Endodermal cell (in vitro differentiated cells): ENCODE data around the gene QRICH1. TPM values are rescaled to one million over a fixed set of nuclear protein-coding genes. Genes with fewer than 3 reads are reported as not detected.

Experiments
- DNase-seq: peaks from one replicate; pipeline ENCODE4 v3.0.0-alpha.2; 2017
- H3K27ac ChIP-seq: 2 replicates; pipeline ENCODE4 v1.5.1; 2013; ENCODE audit warnings: mild to moderate bottlenecking, low read depth, low read length, moderate library complexity
- H3K27me3 ChIP-seq: 2 replicates; pipeline ENCODE4 v1.6.1; 2013; ENCODE audit warnings: mild to moderate bottlenecking, low read length, moderate library complexity; ENCODE audit not compliant: insufficient read depth, control insufficient read depth, poor library complexity, severe bottlenecking
- H3K36me3 ChIP-seq: 2 replicates; pipeline ENCODE4 v1.7.0; 2013; ENCODE audit warnings: mild to moderate bottlenecking, low read length, moderate library complexity; ENCODE audit not compliant: control insufficient read depth, insufficient read depth
- H3K4me1 ChIP-seq: one replicate; pipeline ENCODE4 v1.7.0; 2013; ENCODE audit warnings: low read length; ENCODE audit not compliant: control insufficient read depth, insufficient read depth
- H3K4me3 ChIP-seq: 2 replicates; pipeline ENCODE4 v1.5.1; 2013; ENCODE audit warnings: mild to moderate bottlenecking, low read length, moderate library complexity
- H3K9ac ChIP-seq: 2 replicates; pipeline ENCODE4 v1.6.1; 2013; ENCODE audit warnings: mild to moderate bottlenecking, low read length, moderate library complexity; ENCODE audit not compliant: poor library complexity, severe bottlenecking; ENCODE audit errors: extremely low read depth
- H3K9me3 ChIP-seq: 2 replicates; pipeline ENCODE4 v1.6.1; 2013; ENCODE audit warnings: mild to moderate bottlenecking, low read length, moderate library complexity; ENCODE audit not compliant: control insufficient read depth
- H3K27ac Mint-ChIP-seq: 2 replicates; pipeline ENCODE4 v1.8.0; 2020; ENCODE audit warnings: mixed read lengths
- H3K27me3 Mint-ChIP-seq: 2 replicates; pipeline ENCODE4 v1.8.0; 2021; ENCODE audit warnings: mild to moderate bottlenecking, mixed read lengths; ENCODE audit not compliant: insufficient read depth
- H3K36me3 Mint-ChIP-seq: 2 replicates; pipeline ENCODE4 v1.8.0; 2020; ENCODE audit warnings: low read depth, mixed read lengths
- H3K4me1 Mint-ChIP-seq: 2 replicates; pipeline ENCODE4 v1.8.0; 2020; ENCODE audit warnings: mixed read lengths
- H3K4me3 Mint-ChIP-seq: 2 replicates; pipeline ENCODE4 v1.8.0; 2020; ENCODE audit warnings: mild to moderate bottlenecking, moderate library complexity, mixed read lengths
- H3K9me3 Mint-ChIP-seq: 2 replicates; pipeline ENCODE4 v1.8.0; 2020; ENCODE audit warnings: mild to moderate bottlenecking, mixed read lengths
- WGBS, 2 experiments: methylation state at CpG; one replicate each; pipeline versions ENCODE4 v1.1.5 to v1.1.7; 2013; ENCODE audit warnings: missing lambda C conversion rate in 2 of 2, mixed read lengths in 1 of 2; ENCODE audit not compliant: insufficient coverage in 1 of 2, insufficient read length in 1 of 2; 5-methylcytosine and 5-hydroxymethylcytosine counted together
- long read RNA-seq, 4 experiments: library from polyadenylated mRNA in 2 of 4; library from RNA in 1 of 4; library from capped mRNA in 1 of 4; stranded (forward) in 3 of 4; unstranded in 1 of 4; transcript quantifications; one replicate each; pipeline ENCODE4 v2.0.0, GENCODE V29; 2020 to 2021; ENCODE audit warnings: inconsistent platforms in 1 of 4
- polyA plus RNA-seq, 2 experiments: library from polyadenylated mRNA; stranded (reverse); fragments of 50-300 nt; gene quantifications; one replicate each; pipeline ENCODE4 v1.2.3, GENCODE V29; 2013
- total RNA-seq, 2 donors: library from RNA; stranded (reverse); fragmentation: NEBNext Ultra II Directional in 1 of 2; extraction: Animal tissue kit (Norgen Biotek cat#: 25700) in 1 of 2; gene quantifications; 2 replicates in 1 of 2; 3 replicates in 1 of 2; pipeline ENCODE4 v1.2.1, GENCODE V29; 2021
- TF ChIP-seq, protein P1 (sequence below): fragments of 200-600 bp; sonication (generic); conservative IDR thresholded peaks from 2 replicates; pipeline ENCODE4 v1.5.0; 2021; ENCODE audit warnings: antibody characterized with exemption, mild to moderate bottlenecking

QRICH1 gene
- total RNA-seq, result 100 to 1,000 TPM; 127 to 155 TPM
- polyA plus RNA-seq (2013, experiment 1 of 2), result 108 TPM
- polyA plus RNA-seq (2013, experiment 2 of 2), result 96.8 TPM
- long read RNA-seq, experiment 1, transcript QRICH1-202 (10 exons, 3,549 nt), result major isoform, 5 of 28 reads
- long read RNA-seq, experiment 1, partial matches to known transcripts, result 12 of 28 reads
- long read RNA-seq, experiment 1, other reads (novel, unspliced or antisense), result 9 of 28 reads
- long read RNA-seq, experiment 2, transcript QRICH1-202 (10 exons, 3,549 nt), result major isoform, 80 of 148 reads
- long read RNA-seq, experiment 2, partial matches to known transcripts, result 34 of 148 reads
- long read RNA-seq, experiment 2, other reads (novel, unspliced or antisense), result 29 of 148 reads
- long read RNA-seq, experiment 3, transcript QRICH1-201 (11 exons, 3,083 nt), result minor isoform, 12 of 242 reads
- long read RNA-seq, experiment 3, transcript QRICH1-202 (10 exons, 3,549 nt), result major isoform, 130 of 242 reads
- long read RNA-seq, experiment 3, partial matches to known transcripts, result 60 of 242 reads
- long read RNA-seq, experiment 3, other reads (novel, unspliced or antisense), result 39 of 242 reads
- long read RNA-seq, experiment 4, partial matches to known transcripts, result 0 of 1 reads
- long read RNA-seq, experiment 4, other reads (novel, unspliced or antisense), result 1 of 1 reads

DNA sequence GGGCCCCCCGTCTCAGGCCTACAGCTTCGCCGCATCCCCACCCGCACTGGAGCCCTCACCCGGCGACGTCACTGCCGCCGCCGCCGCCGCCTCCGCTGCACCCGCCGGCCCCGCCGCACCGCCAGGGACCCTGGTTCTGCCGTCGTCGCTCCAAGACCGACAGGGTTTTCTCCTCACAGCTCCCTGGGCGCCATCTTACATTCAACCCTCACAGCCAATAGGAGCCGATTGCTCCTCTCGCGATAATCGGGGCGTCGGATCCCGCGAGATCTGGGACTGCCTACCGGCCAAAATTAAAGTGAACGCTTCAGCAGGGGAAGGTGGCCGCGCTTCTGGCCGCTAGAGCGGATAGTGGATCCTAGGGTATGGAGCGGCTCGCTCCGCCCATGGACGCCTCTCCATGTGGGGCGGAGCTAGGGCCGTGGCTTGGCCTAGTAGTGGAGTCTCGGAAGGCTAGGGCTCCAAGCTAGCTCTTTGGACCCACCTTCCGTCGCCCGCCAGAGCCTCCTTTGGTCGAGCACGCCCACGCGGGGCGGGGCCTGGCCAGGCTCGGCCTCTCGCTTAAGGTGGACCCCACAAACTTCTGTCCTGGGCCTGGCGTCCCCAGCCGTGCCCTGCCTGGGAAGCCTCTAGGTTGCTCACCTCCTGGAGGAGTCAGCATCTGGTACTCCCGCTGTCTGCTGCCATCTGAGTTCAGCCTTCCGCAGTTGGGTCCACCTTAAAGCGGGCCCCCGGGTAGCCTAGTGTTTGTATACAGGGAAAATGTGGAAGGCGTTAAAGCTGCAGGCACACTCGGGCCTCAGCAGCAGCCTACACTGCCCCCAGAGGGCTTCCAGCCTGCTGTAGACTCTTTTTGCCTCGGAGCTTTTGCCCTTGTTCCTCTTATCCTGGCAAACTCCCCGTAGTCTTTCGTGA lies at the start of gene QRICH1:
Gene QRICH1, minus strand, starts transcription at position 219 of the 915 bp plus-strand sequence. CDS start 17,054 bp downstream, outside the sequence.
- 1 to 2% methylated on average over 23 to 65 of the region's 65 CpGs for WGBS, 2 experiments

DNA sequence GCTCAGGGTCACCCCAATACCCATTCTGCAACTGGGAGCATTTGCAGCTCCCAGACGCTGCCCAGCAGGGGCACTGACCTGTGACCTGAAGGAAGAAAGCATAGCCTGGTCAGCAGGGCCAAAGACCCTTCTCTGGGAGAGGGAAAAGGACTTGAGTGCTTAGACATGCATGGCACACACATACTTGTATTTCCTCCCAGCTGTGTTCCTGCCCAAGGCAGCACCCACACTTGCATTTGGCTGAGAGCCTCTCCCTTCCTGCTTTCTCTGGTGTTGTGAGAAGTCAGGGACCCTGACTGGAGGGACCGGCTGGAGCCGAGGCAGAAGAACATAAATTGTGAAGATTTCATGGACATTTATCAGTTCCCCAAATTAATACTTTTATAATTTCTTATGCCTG lies 46.2 kb upstream of the QRICH1 start:
- WGBS, 2 experiments, result 76% methylated on average over 3 of the region's 3 CpGs; no CpG with 5 or more reads in 1 of the 2 experiments
- Histone ChIP-seq H3K27ac (peak overlapping the region; percentile 29), H3K36me3 (no peaks in the 10 kb centered on the region), H3K4me3 (no peak overlapping the region), H3K9ac (no peak overlapping the region), H3K4me1 (no peaks in the 10 kb centered on the region), H3K27me3 (no peaks in the 10 kb centered on the region), H3K9me3 (peaks cover 19% of the 10 kb centered on the region)
- H3K27ac Mint-ChIP-seq, result no peak overlapping the region
- H3K9me3 Mint-ChIP-seq, result peaks cover 38% of the 10 kb centered on the region
- TF ChIP-seq, protein P1, sequence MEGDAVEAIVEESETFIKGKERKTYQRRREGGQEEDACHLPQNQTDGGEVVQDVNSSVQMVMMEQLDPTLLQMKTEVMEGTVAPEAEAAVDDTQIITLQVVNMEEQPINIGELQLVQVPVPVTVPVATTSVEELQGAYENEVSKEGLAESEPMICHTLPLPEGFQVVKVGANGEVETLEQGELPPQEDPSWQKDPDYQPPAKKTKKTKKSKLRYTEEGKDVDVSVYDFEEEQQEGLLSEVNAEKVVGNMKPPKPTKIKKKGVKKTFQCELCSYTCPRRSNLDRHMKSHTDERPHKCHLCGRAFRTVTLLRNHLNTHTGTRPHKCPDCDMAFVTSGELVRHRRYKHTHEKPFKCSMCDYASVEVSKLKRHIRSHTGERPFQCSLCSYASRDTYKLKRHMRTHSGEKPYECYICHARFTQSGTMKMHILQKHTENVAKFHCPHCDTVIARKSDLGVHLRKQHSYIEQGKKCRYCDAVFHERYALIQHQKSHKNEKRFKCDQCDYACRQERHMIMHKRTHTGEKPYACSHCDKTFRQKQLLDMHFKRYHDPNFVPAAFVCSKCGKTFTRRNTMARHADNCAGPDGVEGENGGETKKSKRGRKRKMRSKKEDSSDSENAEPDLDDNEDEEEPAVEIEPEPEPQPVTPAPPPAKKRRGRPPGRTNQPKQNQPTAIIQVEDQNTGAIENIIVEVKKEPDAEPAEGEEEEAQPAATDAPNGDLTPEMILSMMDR, result no peak
- DNase-seq, result no peak
- H3K4me3 Mint-ChIP-seq, result no peak overlapping the region
- peaks cover 32% of the 10 kb centered on the region for H3K27me3 Mint-ChIP-seq
- no peaks in the 10 kb centered on the region for H3K4me1 Mint-ChIP-seq
- H3K36me3 Mint-ChIP-seq, result no peaks in the 10 kb centered on the region

More for the DNA sequence above, at the start of gene QRICH1:
- Histone ChIP-seq H3K9ac (peak within 1 kb of the TSS; percentile 98), H3K27me3 (no peaks in the 10 kb centered on the region), H3K4me3 (peak within 1 kb of the TSS; percentile 97), H3K27ac (peak within 1 kb of the TSS; percentile 99), H3K36me3 (peaks cover 57% of the 10 kb centered on the region), H3K4me1 (peaks cover 3% of the 10 kb centered on the region), H3K9me3 (no peaks in the 10 kb centered on the region)
- TF ChIP-seq, protein P1, result peak; percentile 74
- Mint-ChIP-seq H3K4me3 (peak within 1 kb of the TSS; percentile 93), H3K4me1 (peaks cover 2% of the 10 kb centered on the region), H3K27ac (peak within 1 kb of the TSS; percentile 99), H3K36me3 (peaks cover 41% of the 10 kb centered on the region), H3K27me3 (no peaks in the 10 kb centered on the region), H3K9me3 (no peaks in the 10 kb centered on the region)
- DNase-seq, result peak; percentile 99

DNA sequence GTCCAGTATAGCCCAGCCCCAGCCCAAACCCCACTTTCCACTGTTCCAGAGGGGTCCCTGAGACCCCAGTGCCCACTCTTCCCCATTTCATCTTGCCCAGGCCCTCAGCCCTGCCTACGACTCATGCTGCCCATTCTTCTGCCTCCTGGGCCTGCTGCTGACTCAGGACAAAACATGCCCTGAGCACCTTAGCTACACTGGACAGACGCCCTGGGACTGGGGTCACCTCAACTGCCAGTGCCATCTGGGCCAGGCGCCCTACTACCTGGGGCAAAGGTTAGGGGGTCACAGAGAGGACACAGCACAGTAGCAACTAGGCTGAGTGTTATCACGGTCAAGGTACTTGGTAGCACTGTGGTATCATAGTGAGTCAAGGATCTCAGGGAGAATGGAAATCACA lies 41.6 kb upstream of the QRICH1 start:
- Mint-ChIP-seq H3K27me3 (peaks cover 18% of the 10 kb centered on the region), H3K9me3 (peaks cover 6% of the 10 kb centered on the region), H3K27ac (no peak overlapping the region), H3K36me3 (no peaks in the 10 kb centered on the region), H3K4me1 (no peaks in the 10 kb centered on the region), H3K4me3 (no peak overlapping the region)
- 87 to 91% methylated on average over 2 to 4 of the region's 4 CpGs for WGBS, 2 experiments
- Histone ChIP-seq H3K36me3 (no peaks in the 10 kb centered on the region), H3K27ac (no peak overlapping the region), H3K9ac (no peak overlapping the region), H3K4me3 (no peak overlapping the region), H3K9me3 (peaks cover 2% of the 10 kb centered on the region), H3K27me3 (no peaks in the 10 kb centered on the region), H3K4me1 (peaks cover 5% of the 10 kb centered on the region)
- no peak for DNase-seq
- TF ChIP-seq, protein P1, result no peak
